Keratinocyte (primary cell): ENCODE data around the gene NUMB. TPM values are rescaled to one million over a fixed set of nuclear protein-coding genes. Genes with fewer than 3 reads are reported as not detected.

Source experiments
- DNase-seq: peaks from one replicate; pipeline ENCODE4 v3.0.0-alpha.2; 2011; ENCODE audit warnings: low read depth, missing footprints, low spot score
- FAIRE-seq: peaks from 2 replicates; lab custom pipeline; 2011; peaks lifted over from hg19 to GRCh38; lab: Jason Lieb, UNC
- H2AFZ ChIP-seq: 2 replicates; pipeline ENCODE4 v1.6.0; 2012; ENCODE audit warnings: low read length, control low read depth, inconsistent platforms; ENCODE audit not compliant: control insufficient read depth
- H3K27ac ChIP-seq: 2 replicates; pipeline ENCODE4 v1.5.1; 2011; ENCODE audit warnings: low read length; ENCODE audit not compliant: control insufficient read depth, insufficient read depth
- H3K27me3 ChIP-seq: 3 replicates; pipeline ENCODE4 v1.6.0; 2011; ENCODE audit warnings: low read length; ENCODE audit not compliant: control insufficient read depth, insufficient read depth; ENCODE audit errors: extremely low read depth
- H3K36me3 ChIP-seq, 2 experiments: 2 replicates in 1 of 2; 3 replicates in 1 of 2; pipeline ENCODE4 v1.5.1; 2011; ENCODE audit warnings: low read length in 2 of 2, mild to moderate bottlenecking in 1 of 2; ENCODE audit not compliant: control insufficient read depth in 2 of 2, insufficient read depth in 2 of 2; ENCODE audit errors: extremely low read depth in 1 of 2
- H3K4me1 ChIP-seq: 3 replicates; pipeline ENCODE4 v1.5.1; 2011; ENCODE audit warnings: low read length; ENCODE audit not compliant: control insufficient read depth, insufficient read depth; ENCODE audit errors: extremely low read depth
- H3K4me2 ChIP-seq: 3 replicates; pipeline ENCODE4 v1.6.0; 2011; ENCODE audit warnings: low read depth, low read length; ENCODE audit not compliant: control insufficient read depth, insufficient read depth; ENCODE audit errors: extremely low read depth
- H3K4me3 ChIP-seq, 3 experiments: fragments of 200-600 bp in 1 of 3; sonication (generic) in 1 of 3; 2 replicates in 2 of 3; 3 replicates in 1 of 3; pipeline ENCODE4 v1.5.1; 2011 to 2016; ENCODE audit warnings: low read length in 3 of 3, mild to moderate bottlenecking in 3 of 3, control low read depth in 2 of 3, inconsistent platforms in 1 of 3, low read depth in 1 of 3, mixed read lengths in 1 of 3, mixed run types in 1 of 3, moderate library complexity in 1 of 3; ENCODE audit not compliant: control insufficient read depth in 2 of 3, insufficient read depth in 2 of 3; ENCODE audit errors: extremely low read depth in 1 of 3
- H3K79me2 ChIP-seq: 2 replicates; pipeline ENCODE4 v1.6.0; 2012; ENCODE audit warnings: low read length; ENCODE audit not compliant: control insufficient read depth, insufficient read depth
- H3K9ac ChIP-seq: 3 replicates; pipeline ENCODE4 v1.6.0; 2011; ENCODE audit warnings: low read length; ENCODE audit not compliant: control insufficient read depth, insufficient read depth; ENCODE audit errors: extremely low read depth
- H3K9me1 ChIP-seq: 3 replicates; pipeline ENCODE4 v1.6.0; 2011; ENCODE audit warnings: low read length; ENCODE audit not compliant: control insufficient read depth, insufficient read depth; ENCODE audit errors: extremely low read depth
- H3K9me3 ChIP-seq: 2 replicates; pipeline ENCODE4 v1.5.1; 2012; ENCODE audit warnings: low read depth, low read length; ENCODE audit not compliant: control insufficient read depth
- H4K20me1 ChIP-seq: 3 replicates; pipeline ENCODE4 v1.6.0; 2011; ENCODE audit warnings: low read length; ENCODE audit not compliant: control insufficient read depth, insufficient read depth; ENCODE audit errors: extremely low read depth
- CTCF ChIP-seq, 3 experiments: IDR thresholded peaks in 1 of 3; conservative IDR thresholded peaks in 1 of 3; optimal IDR thresholded peaks in 1 of 3; 2 replicates in 2 of 3; 3 replicates in 1 of 3; pipeline versions ENCODE3 to v1.5.1; 2011; ENCODE audit warnings: low read length in 3 of 3, mild to moderate bottlenecking in 3 of 3, moderate library complexity in 2 of 3, control low read depth in 1 of 3, inconsistent platforms in 1 of 3; ENCODE audit not compliant: insufficient read depth in 2 of 3; ENCODE audit errors: extremely low read depth in 1 of 3
- EZH2 ChIP-seq: IDR thresholded peaks from one replicate; pipeline ENCODE4 v1.6.1; 2012; ENCODE audit warnings: inconsistent platforms, mild to moderate bottlenecking, low read length, moderate library complexity
- dilution Hi-C: fragments of 300-500 bp; cut with MboI; formaldehyde crosslinking; loops from one replicate; pipeline ENCODE4 v1.7.0; 2020; ENCODE audit warnings: low sequenced_read_pairs; ENCODE audit not compliant: extremely low pct_ligation_motif_present
- polyA plus RNA-seq, 5 experiments: library from polyadenylated mRNA; depleted of rRNA in 3 of 5; stranded (reverse) in 3 of 5; stranded (forward) in 1 of 5; unstranded in 1 of 5; fragments of >200 nt; gene quantifications; 1 replicate in 1 of 5; 2 replicates in 3 of 5; 3 replicates in 1 of 5; pipeline versions ENCODE4 v1.2.1 to v1.2.3, GENCODE V29; 2011 to 2012; ENCODE audit warnings: missing spikeins in 2 of 5, low read depth in 1 of 5, low replicate concordance in 1 of 5

Gene NUMB
- polyA plus RNA-seq, 1 donor (not counting 4 experiments of a cell fraction or from before 2014, with no cell fraction given): 110 TPM

- H3K9me3 ChIP-seq: no peaks in the 10 kb centered on the region
- H3K4me1 ChIP-seq: peaks cover 48% of the 10 kb centered on the region
- no peaks in the 10 kb centered on the region for H3K27me3 ChIP-seq
- peak overlapping the region; percentile 76 for H2AFZ ChIP-seq
- H4K20me1 ChIP-seq: peaks cover 5% of the 10 kb centered on the region
- peak overlapping the region; percentile 88 for H3K27ac ChIP-seq
- dilution Hi-C loops: no loop called here
- H3K4me2 ChIP-seq: peak overlapping the region; percentile 92
- no peaks in the 10 kb centered on the region for H3K9me1 ChIP-seq
- TF ChIP-seq CTCF (optimal IDR thresholded peaks at IDR 0.05 in 1 of 3, IDR thresholded peaks at IDR 0.05 in 1 of 3, conservative IDR thresholded peaks at IDR 0.05 in 1 of 3; ENCODE audit: extremely low read depth in 1 of 3, insufficient read depth in 2 of 3, low read length in 3 of 3): no peak
- TF ChIP-seq EZH2: no peak
- H3K79me2 ChIP-seq: peaks cover 52% of the 10 kb centered on the region
- H3K4me3 ChIP-seq: peak overlapping the region; percentile 54 to 94 (median 86)
- FAIRE-seq (no peak), DNase-seq (no peak)
- no peaks in the 10 kb centered on the region for H3K36me3 ChIP-seq
- peak overlapping the region; percentile 95 for H3K9ac ChIP-seq
Observed at GRCh38 chr14:73457924-73458182, 493 bp downstream of the NUMB start.

- H4K20me1 ChIP-seq: peaks cover 9% of the 10 kb centered on the region
- TF ChIP-seq EZH2: no peak
- TF ChIP-seq CTCF (optimal IDR thresholded peaks at IDR 0.05 in 1 of 3, IDR thresholded peaks at IDR 0.05 in 1 of 3, conservative IDR thresholded peaks at IDR 0.05 in 1 of 3; ENCODE audit: extremely low read depth in 1 of 3, insufficient read depth in 2 of 3, low read length in 3 of 3): no peak
- dilution Hi-C loops: no loop called here
- peak overlapping the region; percentile 54 to 94 (median 86) for H3K4me3 ChIP-seq
- peak overlapping the region; percentile 88 for H3K27ac ChIP-seq
- peaks cover 2% of the 10 kb centered on the region for H3K9me1 ChIP-seq
- H3K36me3 ChIP-seq: peaks cover 0 to 4% of the 10 kb centered on the region in 2 experiments
- H3K9ac ChIP-seq: peak overlapping the region; percentile 95
- FAIRE-seq (no peak), DNase-seq (no peak)
- no peaks in the 10 kb centered on the region for H3K27me3 ChIP-seq
- H3K4me1 ChIP-seq: peaks cover 46% of the 10 kb centered on the region
- peak overlapping the region; percentile 69 for H2AFZ ChIP-seq
- peak overlapping the region; percentile 92 for H3K4me2 ChIP-seq
- no peaks in the 10 kb centered on the region for H3K9me3 ChIP-seq
- H3K79me2 ChIP-seq: peaks cover 57% of the 10 kb centered on the region
Observed at GRCh38 chr14:73457041-73457923, 1.1 kb downstream of the NUMB start.
